Cerebellar cortex (tissue), 1 donor: ENCODE results near the gene IL18BP.
A peak's percentile ranks its signal among the peaks of the same experiment; 100 is the strongest.

ENCODE experiments used
- DNase-seq: peaks from one replicate; pipeline ENCODE4 v3.0.0-alpha.2; 2015; ENCODE audit warnings: low spot score

IL18BP gene

GRCh38 chr11:71996946-71997345, 1.8 kb upstream of the IL18BP start:
- DNase-seq, result no peak

- DNase-seq, result no peak
Observed at GRCh38 chr11:71997594-71997993, 1.1 kb upstream of the IL18BP start.

GRCh38 chr11:71998061-71998460, 648 bp upstream of the IL18BP start:
- no peak for DNase-seq

GRCh38 chr11:71999362-71999761, 653 bp downstream of the IL18BP start:
- no peak for DNase-seq

GRCh38 chr11:71999798-72000197, 1.1 kb downstream of the IL18BP start:
- no peak for DNase-seq

- DNase-seq, result no peak
Observed at GRCh38 chr11:72000202-72000867, 1.6 kb downstream of the IL18BP start.

GRCh38 chr11:72001285-72001684, 2.6 kb downstream of the IL18BP start:
- no peak for DNase-seq

- no peak for DNase-seq
Observed at GRCh38 chr11:72001834-72002591, 3.3 kb downstream of the IL18BP start.

- no peak for DNase-seq
Observed at GRCh38 chr11:72002841-72003775, 4.4 kb downstream of the IL18BP start.

GRCh38 chr11:72003776-72004171, 5.1 kb downstream of the IL18BP start:
- DNase-seq, result no peak

GRCh38 chr11:72004515-72005346, 6.0 kb downstream of the IL18BP start:
- DNase-seq, result no peak

GRCh38 chr11:72005347-72006260, 6.9 kb downstream of the IL18BP start:
- DNase-seq, result no peak

GRCh38 chr11:72006309-72007088, 7.8 kb downstream of the IL18BP start:
- DNase-seq, result no peak

- no peak for DNase-seq
Observed at GRCh38 chr11:72007089-72007476, 8.4 kb downstream of the IL18BP start.

GRCh38 chr11:72007587-72007986, 8.9 kb downstream of the IL18BP start:
- no peak for DNase-seq

GRCh38 chr11:72008728-72009127, 10.0 kb downstream of the IL18BP start:
- DNase-seq, result no peak

- DNase-seq, result no peak
Observed at GRCh38 chr11:72009156-72009555, 10.4 kb downstream of the IL18BP start.

GRCh38 chr11:72010529-72011233, 12.0 kb downstream of the IL18BP start:
- DNase-seq, result peak; percentile 63

GRCh38 chr11:72012091-72012630, 13.5 kb downstream of the IL18BP start:
- DNase-seq, result no peak
